Measurements from ENCODE around the gene SLC39A11.
"Not testable (repeated sequence)": the region's sequence is repeated elsewhere in the genome, so short reads cannot be mapped to it uniquely, and the experiment has no call there.

Gene SLC39A11

GRCh38 chr17:73092523-73093135, at the start of gene SLC39A11:
TSS of gene SLC39A11 (minus strand) at chr17:73092688. CDS start at chr17:73088764, 3,924 bp downstream.
- DNase-seq (ENCODE audit: low spot score): peak; percentile 89

- no peak for DNase-seq (ENCODE audit: low spot score)
Measured at GRCh38 chr17:73141411-73141810, 48.9 kb upstream of the SLC39A11 start.

GRCh38 chr17:73140566-73140965, 48.1 kb upstream of the SLC39A11 start:
- no peak for DNase-seq (ENCODE audit: low spot score)

GRCh38 chr17:73139296-73139695, 46.8 kb upstream of the SLC39A11 start:
- DNase-seq (ENCODE audit: low spot score): no peak

DNA sequence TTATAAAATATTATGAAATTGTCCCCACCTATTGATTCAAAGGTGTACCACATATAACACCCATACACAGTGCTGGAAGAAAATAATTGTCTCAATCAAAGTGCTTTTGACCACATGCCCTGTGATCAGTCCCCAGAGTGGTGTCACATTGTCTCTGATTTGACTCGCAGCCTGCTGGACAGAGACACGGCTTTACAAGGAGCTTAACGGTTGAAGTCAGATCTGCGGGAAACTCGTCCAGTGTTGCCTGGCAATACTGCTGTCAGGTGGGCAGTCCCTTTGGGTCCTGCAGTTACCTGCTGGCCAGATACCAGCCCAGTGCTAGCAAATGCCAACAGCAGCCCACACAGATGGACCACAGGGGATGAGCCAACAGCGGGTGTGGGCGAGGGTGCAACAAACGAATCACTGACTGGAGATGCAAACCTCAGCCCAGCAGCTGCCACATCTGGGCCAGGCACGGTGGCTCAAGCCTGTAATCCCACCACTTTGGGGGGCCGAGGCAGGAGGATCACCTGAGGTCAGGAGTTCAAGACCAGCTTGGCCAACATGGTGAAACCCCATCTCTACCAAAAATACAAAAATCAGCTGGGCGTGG, 46.2 kb upstream of the SLC39A11 start:
- no peak for DNase-seq (ENCODE audit: low spot score)

DNA sequence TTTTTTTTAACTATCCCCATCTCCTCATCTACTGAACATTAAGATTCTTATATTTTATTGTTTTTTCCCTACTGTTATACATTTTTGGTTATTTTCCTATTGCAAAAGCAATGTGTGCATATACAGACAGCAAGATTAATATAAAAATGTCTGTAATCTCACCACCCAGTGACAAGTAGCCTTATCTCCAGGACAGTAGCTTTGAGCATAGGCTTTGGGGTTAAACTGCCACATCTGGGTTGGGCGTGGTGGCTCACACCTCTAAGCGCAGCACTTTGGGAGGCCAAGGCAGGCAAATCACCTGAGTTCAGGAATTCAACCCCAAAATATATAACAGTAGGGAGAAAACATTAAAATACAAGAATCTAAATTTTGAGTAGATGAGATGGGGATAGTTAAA, 44.9 kb upstream of the SLC39A11 start:
- DNase-seq (ENCODE audit: low spot score): no peak

DNA sequence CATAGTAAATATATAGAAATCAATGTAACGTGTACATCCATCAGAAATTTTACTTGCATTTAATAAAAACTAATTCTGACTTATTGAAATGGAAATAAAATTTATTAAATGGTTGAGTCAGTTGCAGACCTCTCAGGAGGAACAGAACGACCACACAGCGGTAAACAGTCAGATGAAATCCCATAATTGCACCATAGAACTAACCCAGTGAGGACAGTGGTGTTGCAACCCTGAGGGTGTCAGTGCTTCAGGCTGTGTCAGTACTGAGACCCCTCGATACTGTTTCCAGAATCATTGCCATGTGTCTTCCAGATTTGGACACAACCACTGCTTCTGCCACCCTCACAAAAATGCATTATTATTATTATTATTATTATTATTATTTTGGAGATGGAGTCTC, 43.3 kb upstream of the SLC39A11 start:
- no peak for DNase-seq (ENCODE audit: low spot score)

DNA sequence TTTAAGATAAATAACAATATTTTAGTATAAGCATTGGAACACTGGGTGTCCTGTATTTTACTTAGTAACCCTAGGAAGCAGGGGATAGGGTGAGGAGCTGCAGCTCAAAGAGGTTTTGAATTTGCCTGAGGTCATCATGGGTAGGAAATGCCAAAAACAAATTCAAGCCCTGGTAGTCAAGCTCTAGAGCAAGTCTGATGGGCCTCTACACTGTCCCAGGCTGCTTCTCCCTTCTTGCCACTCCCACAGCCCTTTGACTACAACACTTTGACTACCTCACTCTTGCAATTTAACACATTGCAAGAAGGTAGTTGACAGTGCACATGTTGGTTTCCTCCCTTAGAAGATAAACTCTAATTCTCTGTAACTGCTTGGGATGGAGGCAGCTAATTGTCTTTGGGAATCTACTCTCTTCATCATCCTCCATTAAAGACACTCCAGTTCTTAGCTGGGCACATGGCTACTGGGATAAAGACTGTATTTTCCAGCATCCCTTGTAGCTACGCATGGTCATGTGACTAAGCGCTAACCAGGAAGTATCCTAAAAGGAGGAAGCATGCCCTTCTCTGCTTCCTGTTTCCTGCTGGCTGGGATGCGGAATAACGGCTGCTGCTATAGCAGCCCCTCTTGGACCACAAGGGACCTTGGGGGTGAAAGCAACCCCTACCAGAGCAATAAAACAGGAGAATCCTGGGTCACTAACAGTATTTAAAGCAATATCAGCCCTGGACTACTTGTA, 41.6 kb upstream of the SLC39A11 start:
- no peak for DNase-seq (ENCODE audit: low spot score)

- no peak for DNase-seq (ENCODE audit: low spot score)
Measured at GRCh38 chr17:73132085-73132492, 39.6 kb upstream of the SLC39A11 start.

DNA sequence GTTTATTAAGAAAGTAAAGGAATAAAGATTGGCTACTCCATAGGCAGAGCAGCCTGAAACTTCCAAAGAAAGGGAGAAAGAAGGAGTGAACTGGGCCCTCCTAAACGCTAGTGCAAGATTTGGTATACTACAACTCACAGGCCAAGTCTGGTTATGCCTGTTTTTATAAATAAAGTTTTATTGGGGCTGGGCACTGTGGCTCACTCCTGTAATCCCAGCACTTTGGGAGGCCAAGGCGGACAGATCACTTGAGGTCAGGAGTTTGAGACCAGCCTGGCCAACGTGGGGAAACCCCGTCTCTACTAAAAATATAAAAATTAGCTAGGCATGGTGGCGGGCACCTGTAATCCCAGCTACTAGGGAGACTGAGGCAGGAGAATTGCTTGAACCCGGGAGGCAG, 39.0 kb upstream of the SLC39A11 start:
- not testable (repeated sequence) for DNase-seq (ENCODE audit: low spot score)

GRCh38 chr17:73130977-73131376, 38.5 kb upstream of the SLC39A11 start:
- DNase-seq (ENCODE audit: low spot score): no peak

- DNase-seq (ENCODE audit: low spot score): no peak
Measured at GRCh38 chr17:73128496-73128895, 36.0 kb upstream of the SLC39A11 start.

- DNase-seq (ENCODE audit: low spot score): no peak
Measured at GRCh38 chr17:73126716-73127473, 34.4 kb upstream of the SLC39A11 start.

DNA sequence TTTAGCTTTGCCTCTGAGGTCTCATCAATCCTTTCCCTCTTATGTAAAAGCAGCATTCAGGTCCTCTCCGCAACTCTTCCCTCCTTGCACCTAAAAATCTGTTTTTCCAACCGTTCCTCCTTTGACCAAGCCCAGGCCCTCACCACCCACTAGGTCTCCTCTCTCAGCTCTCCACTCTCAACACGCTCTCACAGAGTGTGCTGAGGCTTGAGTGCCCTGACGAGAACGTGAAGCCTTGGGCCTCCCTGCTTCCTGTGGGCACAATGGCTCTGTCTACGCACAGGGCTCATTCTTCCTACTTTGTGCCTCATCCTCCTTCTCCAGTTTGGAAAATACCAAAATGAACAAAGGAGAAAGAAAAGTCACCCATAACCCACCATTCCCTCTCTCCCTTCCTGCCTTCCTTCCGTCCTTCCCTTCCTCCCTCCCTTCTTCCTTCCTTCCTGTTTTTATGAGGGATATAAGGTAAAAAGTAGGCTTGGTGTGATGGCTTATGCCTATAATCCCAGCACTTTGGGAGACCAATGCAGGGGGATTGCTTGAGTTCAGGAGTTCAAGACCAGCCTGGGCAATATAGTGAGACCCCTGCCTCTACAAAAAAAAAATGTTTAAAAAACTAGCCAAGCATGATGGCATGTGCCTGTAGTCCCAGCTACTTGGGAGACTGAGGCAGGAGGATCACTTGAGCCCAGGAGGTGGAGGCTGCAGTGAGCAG, 31.3 kb upstream of the SLC39A11 start:
- no peak for DNase-seq (ENCODE audit: low spot score)

DNA sequence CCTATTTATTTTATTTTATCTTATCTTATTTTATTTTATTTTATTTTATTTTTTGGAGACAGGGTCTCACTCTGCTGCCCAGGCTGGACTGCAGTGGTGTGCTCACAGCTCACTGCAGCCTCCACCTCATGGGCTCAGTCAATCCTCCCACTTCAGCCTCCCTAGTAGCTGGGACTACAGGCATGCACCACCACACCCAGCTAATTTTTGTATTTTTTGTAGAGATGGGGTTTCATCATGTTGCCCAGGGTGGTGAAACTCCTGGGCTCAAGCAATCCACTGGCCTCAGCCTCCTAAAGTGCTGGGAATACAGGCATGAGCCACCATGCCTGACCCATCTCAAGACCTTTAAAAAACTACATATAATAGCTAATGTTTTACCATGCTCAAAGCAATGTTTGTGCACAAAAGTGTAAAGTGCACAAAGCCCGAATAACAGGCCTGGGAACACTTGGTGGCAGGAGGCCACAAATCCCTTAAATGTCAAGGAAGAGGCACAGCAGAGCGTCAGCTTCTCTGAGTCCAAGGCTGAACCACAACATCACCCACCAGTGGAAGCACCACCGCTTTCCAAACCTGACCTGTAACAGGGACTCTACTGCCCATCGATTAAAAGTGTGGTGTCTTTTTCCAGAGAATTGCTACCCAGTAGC, 30.6 kb upstream of the SLC39A11 start:
- DNase-seq (ENCODE audit: low spot score): no peak

GRCh38 chr17:73121506-73121905, 29.0 kb upstream of the SLC39A11 start:
- DNase-seq (ENCODE audit: low spot score): no peak

DNA sequence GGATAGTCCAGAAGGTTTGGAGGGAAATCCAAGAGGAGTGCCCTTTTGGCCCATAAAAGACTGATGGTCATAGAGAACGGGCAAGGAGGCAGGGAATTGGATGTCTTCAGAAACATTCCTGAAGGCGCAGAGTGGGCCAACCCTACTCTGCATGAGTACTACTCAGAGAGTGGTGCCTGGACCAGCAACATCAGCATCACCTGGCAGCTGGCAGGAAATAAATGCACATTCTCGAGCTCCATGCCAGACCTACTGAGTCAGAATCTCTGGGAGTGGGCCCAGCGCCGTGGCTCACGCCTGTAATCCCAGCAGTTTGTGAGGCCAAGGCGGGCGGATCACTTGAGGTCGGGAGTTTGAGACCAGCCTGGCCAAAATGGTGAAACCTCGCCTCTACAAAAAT, 27.1 kb upstream of the SLC39A11 start:
- no peak for DNase-seq (ENCODE audit: low spot score)

GRCh38 chr17:73118951-73119391, 26.5 kb upstream of the SLC39A11 start:
- DNase-seq (ENCODE audit: low spot score): no peak

- no peak for DNase-seq (ENCODE audit: low spot score)
Measured at GRCh38 chr17:73118139-73118538, 25.7 kb upstream of the SLC39A11 start.

GRCh38 chr17:73112246-73112645, 19.8 kb upstream of the SLC39A11 start:
- DNase-seq (ENCODE audit: low spot score): no peak

DNA sequence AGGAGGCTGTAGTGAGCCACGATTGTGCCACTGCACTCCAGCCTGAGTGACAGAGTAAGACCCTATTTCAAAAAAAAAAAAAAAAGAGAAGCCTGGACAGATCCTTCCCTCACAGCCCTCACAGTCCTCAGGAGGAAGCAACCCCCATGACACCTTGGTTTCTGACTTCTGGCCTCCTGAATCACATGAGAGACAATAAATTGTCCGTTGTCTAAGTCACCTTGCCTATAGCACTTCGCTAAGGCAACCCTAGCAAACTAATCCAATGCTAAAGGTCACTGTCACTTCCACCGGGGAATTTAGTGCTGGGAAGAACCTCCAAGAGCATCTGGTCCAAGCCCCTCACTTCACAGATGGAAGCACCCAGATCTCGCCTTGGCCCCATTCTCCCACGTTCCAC, 18.9 kb upstream of the SLC39A11 start:
- DNase-seq (ENCODE audit: low spot score): no peak
